GM12878 (cell line): ENCODE data around the gene ZMIZ1. TPM values are rescaled to one million over a fixed set of nuclear protein-coding genes. Genes with fewer than 3 reads are reported as not detected.

Experiments
- ATAC-seq: fragments of 200-7000 bp; cut with Tn5 transposase; 3 replicates; pipeline ENCODE4 v1.9.1; 2020; ENCODE audit warnings: mild to moderate bottlenecking, moderate library complexity
- BruUV-seq: library from RNA; stranded (reverse); fragments of 400-500 nt; replicated peaks from 2 replicates; lab custom pipeline; 2021; lab: Mats Ljungman, UMichigan
- CTCF ChIA-PET: fragments of 300-600 bp; sonication (Branson Sonifier 250); formaldehyde crosslinking; extraction: SDS; loops from one replicate; lab custom pipeline; 2021; ENCODE audit warnings: inconsistent platforms; lab: Yijun Ruan, JAX
- POLR2A ChIA-PET: fragments of 350-600 bp; formaldehyde crosslinking; extraction: SDS; loops from one replicate; lab custom pipeline; 2021; ENCODE audit warnings: inconsistent platforms; lab: Charles Lee
- RAD21 ChIA-PET: fragments of 300-600 bp; sonication (Branson Sonifier 250); formaldehyde crosslinking; loops from one replicate; lab custom pipeline; 2023; ENCODE audit warnings: antibody characterized with exemption; ENCODE audit not compliant: unreplicated experiment; lab: Charles Lee
- SMC1A ChIA-PET: fragments of 300-600 bp; sonication (Branson Sonifier 250); formaldehyde crosslinking; loops from one replicate; lab custom pipeline; 2023; ENCODE audit not compliant: unreplicated experiment, uncharacterized antibody; lab: Charles Lee
- DNase-seq: peaks from one replicate; pipeline ENCODE4 v3.0.0-alpha.2; 2011; ENCODE audit warnings: low read depth, low spot score
- FAIRE-seq: peaks from 3 replicates; lab custom pipeline; 2011; peaks lifted over from hg19 to GRCh38; lab: Jason Lieb, UNC
- H2AFZ ChIP-seq: 2 replicates; pipeline ENCODE4 v1.6.0; 2011; ENCODE audit warnings: low read depth, low read length, control low read depth; ENCODE audit not compliant: control insufficient read depth
- H3K27ac ChIP-seq: 2 replicates; pipeline ENCODE4 v1.5.1; 2011; ENCODE audit warnings: control low read depth; ENCODE audit not compliant: control insufficient read depth, insufficient read depth
- H3K27me3 ChIP-seq, 2 experiments: replicated peaks in 1 of 2; 2 replicates each; pipeline versions ENCODE4 v1.6.0 to v1.6.1; 2011; ENCODE audit warnings: low read length in 1 of 2; ENCODE audit not compliant: control insufficient read depth in 2 of 2, insufficient read depth in 2 of 2
- H3K36me3 ChIP-seq, 2 experiments: 2 replicates each; pipeline ENCODE4 v1.5.1; 2011; ENCODE audit warnings: low read length in 1 of 2; ENCODE audit not compliant: control insufficient read depth in 2 of 2, insufficient read depth in 2 of 2
- H3K4me1 ChIP-seq: 2 replicates; pipeline ENCODE4 v1.6.1; 2011; ENCODE audit warnings: mild to moderate bottlenecking, low read length, moderate library complexity, mixed read lengths; ENCODE audit not compliant: control insufficient read depth, insufficient read depth
- H3K4me2 ChIP-seq: 2 replicates; pipeline ENCODE4 v1.6.0; 2011; ENCODE audit warnings: control low read depth; ENCODE audit not compliant: control insufficient read depth, insufficient read depth
- H3K4me3 ChIP-seq: fragments of 200-600 bp; sonication (generic); 2 replicates; pipeline ENCODE4 v1.5.1; 2016
- H3K79me2 ChIP-seq: 2 replicates; pipeline ENCODE4 v1.6.0; 2011; ENCODE audit warnings: low read length; ENCODE audit not compliant: control insufficient read depth, insufficient read depth
- H3K9ac ChIP-seq: 2 replicates; pipeline ENCODE4 v1.8.0; 2011; ENCODE audit warnings: low read length, control low read depth, mixed read lengths; ENCODE audit not compliant: control insufficient read depth, insufficient read depth
- H3K9me3 ChIP-seq: replicated peaks from 3 replicates; pipeline ENCODE4 v1.5.1; 2011; ENCODE audit warnings: mild to moderate bottlenecking, low read length; ENCODE audit not compliant: control insufficient read depth, insufficient read depth
- H4K20me1 ChIP-seq: 2 replicates; pipeline ENCODE4 v1.6.0; 2011; ENCODE audit not compliant: control insufficient read depth, insufficient read depth
- GABPA ChIP-seq: IDR thresholded peaks from 2 replicates; pipeline ENCODE4 v1.6.1; 2014; ENCODE audit warnings: antibody characterized with exemption, low read depth, mild to moderate bottlenecking, inconsistent platforms
- KLF5 ChIP-seq: fragments of 450-650 bp; IDR thresholded peaks from 2 replicates; pipeline ENCODE4 v1.6.1; 2014; ENCODE audit warnings: mild to moderate bottlenecking; ENCODE audit not compliant: partially characterized antibody
- NR2C2 ChIP-seq: IDR thresholded peaks from 2 replicates; pipeline ENCODE4 v1.6.1; 2011; ENCODE audit warnings: borderline replicate concordance, low read depth; ENCODE audit not compliant: control insufficient read depth, insufficient read length
- POLR2AphosphoS5 ChIP-seq: IDR thresholded peaks from 2 replicates; pipeline ENCODE4 v1.6.1; 2011; ENCODE audit warnings: mild to moderate bottlenecking, low read length, inconsistent platforms
- SUZ12 ChIP-seq: fragments of 200-600 bp; sonication (generic); IDR thresholded peaks from one replicate; pipeline ENCODE4 v1.6.1; 2018; ENCODE audit warnings: antibody characterized with exemption, mild to moderate bottlenecking; ENCODE audit not compliant: unreplicated experiment
- WGBS: methylation state at CpG from one replicate; pipeline ENCODE4 v1.1.6; 2016; ENCODE audit warnings: low lambda C conversion rate; ENCODE audit not compliant: insufficient replicate concordance, insufficient coverage; ENCODE audit errors: missing lambda C conversion rate; 5-methylcytosine and 5-hydroxymethylcytosine counted together
- in situ Hi-C: fragments of 300-500 bp; cut with MboI; formaldehyde crosslinking; loops from 9 replicates; pipeline ENCODE4 v1.14.3; 2018; ENCODE audit warnings: mixed read lengths
- intact Hi-C: fragments of 100-400 bp; cut with micrococcal nuclease; formaldehyde crosslinking; loops from one replicate; pipeline ENCODE4 v1.14.2; 2022; ENCODE audit not compliant: unreplicated experiment
- polyA plus RNA-seq, 11 experiments: library from polyadenylated mRNA; depleted of rRNA in 4 of 11; unstranded in 6 of 11; stranded (reverse) in 5 of 11; fragments of >200 nt; fragmentation: Nextera tagmentation in 4 of 11; fragmentation: Illumina TruSeq in 1 of 11; extraction: Ambion mirVana in 4 of 11; extraction: Trizol in 1 of 11; gene quantifications; 1 replicate in 1 of 11; 2 replicates in 10 of 11; pipeline versions ENCODE4 v1.2.1 to v1.2.3, GENCODE V29; 2011 to 2016; ENCODE audit warnings: inconsistent platforms in 2 of 11, missing spikeins in 2 of 11, low read depth in 1 of 11
- total RNA-seq, 4 experiments: library from RNA; depleted of rRNA in 3 of 4; stranded (reverse); fragments of >200 nt in 3 of 4; fragmentation: Illumina TruSeq in 1 of 4; extraction: Trizol in 1 of 4; gene quantifications; 2 replicates each; pipeline versions ENCODE4 v1.2.1 to v1.2.3, GENCODE V29; 2013 to 2021
- TF ChIP-seq, protein P1 (sequence below): IDR thresholded peaks from 2 replicates; pipeline ENCODE4 v1.6.1; 2012; ENCODE audit warnings: mild to moderate bottlenecking, low read depth, low read length
- TF ChIP-seq, protein P2 (sequence below): fragments of 450-650 bp; IDR thresholded peaks from 2 replicates; pipeline ENCODE4 v1.6.1; 2018; ENCODE audit warnings: borderline replicate concordance, mild to moderate bottlenecking; ENCODE audit not compliant: partially characterized antibody
- TF ChIP-seq, protein P3 (sequence below): fragments of 450-650 bp; formaldehyde crosslinking; IDR thresholded peaks from 2 replicates; pipeline ENCODE4 v1.4.0; 2022; ENCODE audit warnings: mild to moderate bottlenecking, moderate library complexity
- TF ChIP-seq, protein P4 (sequence below): fragments of 450-650 bp; IDR thresholded peaks from 2 replicates; pipeline ENCODE4 v1.6.1; 2018; ENCODE audit warnings: mild to moderate bottlenecking, low read depth, moderate library complexity; ENCODE audit not compliant: partially characterized antibody

Gene ZMIZ1
- total and polyA plus RNA-seq, 10 of the 15 experiments (the other 5 are each of a cell fraction or from before 2014, with no cell fraction given), result 3.1 to 82.3 (median 14.9) TPM

DNA sequence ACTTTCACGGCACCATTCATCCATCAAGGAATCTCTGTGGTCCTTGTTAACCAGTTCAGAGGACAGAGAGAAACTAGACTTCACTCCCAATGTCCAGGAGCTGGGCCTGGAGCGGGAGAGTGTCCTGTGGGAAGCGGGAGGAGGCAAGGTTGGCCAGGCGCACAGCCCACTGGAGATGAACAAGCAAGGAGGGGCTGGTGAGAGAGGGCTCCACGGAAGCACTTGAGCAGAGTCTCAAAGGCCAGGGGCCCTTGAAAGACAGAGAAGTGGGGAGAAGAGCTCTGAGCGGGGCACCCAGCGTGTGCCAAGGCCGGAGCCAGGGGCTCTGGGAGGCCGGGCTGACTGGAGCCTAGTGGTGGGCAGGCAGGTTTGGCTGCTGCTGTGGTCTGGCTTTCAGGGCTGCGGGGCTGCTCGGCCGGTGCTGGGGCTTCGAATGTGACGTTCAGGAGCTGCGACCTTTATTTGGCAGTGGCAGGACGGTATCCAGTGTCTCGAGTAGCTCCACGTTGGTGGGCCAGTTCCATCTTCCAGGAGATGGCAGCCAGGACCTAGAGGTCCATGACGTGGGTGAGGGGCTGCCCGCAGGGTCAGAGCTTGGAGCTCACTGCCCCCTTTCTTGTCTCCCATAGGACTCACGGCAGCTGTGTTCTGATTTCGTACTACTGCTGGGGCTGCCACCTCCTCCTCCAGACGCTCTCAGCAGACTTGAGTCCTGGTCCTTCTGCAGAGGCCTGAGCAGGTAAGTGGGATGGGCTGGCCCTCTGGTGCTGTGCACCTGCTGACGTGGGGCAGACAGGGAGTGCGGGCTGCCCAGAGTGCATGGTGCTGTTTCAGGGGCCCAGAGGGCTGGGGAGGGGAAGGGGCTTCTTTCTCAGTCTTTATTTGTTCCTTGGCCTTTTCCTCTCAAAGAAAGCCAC lies 49.8 kb downstream of the ZMIZ1 start:
- ATAC-seq (no peak), FAIRE-seq (no peak), DNase-seq (no peak)
- intact Hi-C loops, result no loop called here
- SMC1A ChIA-PET, result interaction anchor here (0.6 kb wide), 1 partner anchor 547 kb away, joined by 3 read pairs; no protein-coding TSS in a partner anchor
- no peak overlapping the region for H3K9ac ChIP-seq
- no peak overlapping the region for H3K27ac ChIP-seq
- H3K27me3 ChIP-seq, result no peaks in the 10 kb centered on the region
- no TSS peak for BruUV-seq
- no peaks in the 10 kb centered on the region for H4K20me1 ChIP-seq
- in situ Hi-C loops, result no loop called here
- H3K79me2 ChIP-seq, result no peaks in the 10 kb centered on the region
- H3K4me2 ChIP-seq, result no peak overlapping the region
- CTCF ChIA-PET, result no interaction called here
- peaks cover 30% of the 10 kb centered on the region for H3K4me1 ChIP-seq
- no peak overlapping the region for H2AFZ ChIP-seq
- 54% methylated on average over 25 of the region's 25 CpGs for WGBS
- no peaks in the 10 kb centered on the region for H3K9me3 ChIP-seq
- RAD21 ChIA-PET, result no interaction called here
- no peaks in the 10 kb centered on the region for H3K36me3 ChIP-seq
- no peak overlapping the region for H3K4me3 ChIP-seq
- POLR2A ChIA-PET, result no interaction called here
- TF ChIP-seq, protein P1, sequence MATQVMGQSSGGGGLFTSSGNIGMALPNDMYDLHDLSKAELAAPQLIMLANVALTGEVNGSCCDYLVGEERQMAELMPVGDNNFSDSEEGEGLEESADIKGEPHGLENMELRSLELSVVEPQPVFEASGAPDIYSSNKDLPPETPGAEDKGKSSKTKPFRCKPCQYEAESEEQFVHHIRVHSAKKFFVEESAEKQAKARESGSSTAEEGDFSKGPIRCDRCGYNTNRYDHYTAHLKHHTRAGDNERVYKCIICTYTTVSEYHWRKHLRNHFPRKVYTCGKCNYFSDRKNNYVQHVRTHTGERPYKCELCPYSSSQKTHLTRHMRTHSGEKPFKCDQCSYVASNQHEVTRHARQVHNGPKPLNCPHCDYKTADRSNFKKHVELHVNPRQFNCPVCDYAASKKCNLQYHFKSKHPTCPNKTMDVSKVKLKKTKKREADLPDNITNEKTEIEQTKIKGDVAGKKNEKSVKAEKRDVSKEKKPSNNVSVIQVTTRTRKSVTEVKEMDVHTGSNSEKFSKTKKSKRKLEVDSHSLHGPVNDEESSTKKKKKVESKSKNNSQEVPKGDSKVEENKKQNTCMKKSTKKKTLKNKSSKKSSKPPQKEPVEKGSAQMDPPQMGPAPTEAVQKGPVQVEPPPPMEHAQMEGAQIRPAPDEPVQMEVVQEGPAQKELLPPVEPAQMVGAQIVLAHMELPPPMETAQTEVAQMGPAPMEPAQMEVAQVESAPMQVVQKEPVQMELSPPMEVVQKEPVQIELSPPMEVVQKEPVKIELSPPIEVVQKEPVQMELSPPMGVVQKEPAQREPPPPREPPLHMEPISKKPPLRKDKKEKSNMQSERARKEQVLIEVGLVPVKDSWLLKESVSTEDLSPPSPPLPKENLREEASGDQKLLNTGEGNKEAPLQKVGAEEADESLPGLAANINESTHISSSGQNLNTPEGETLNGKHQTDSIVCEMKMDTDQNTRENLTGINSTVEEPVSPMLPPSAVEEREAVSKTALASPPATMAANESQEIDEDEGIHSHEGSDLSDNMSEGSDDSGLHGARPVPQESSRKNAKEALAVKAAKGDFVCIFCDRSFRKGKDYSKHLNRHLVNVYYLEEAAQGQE, result no peak
- TF ChIP-seq SUZ12 (no peak), KLF5 (no peak), POLR2AphosphoS5 (no peak), NR2C2 (no peak), GABPA (no peak)
- TF ChIP-seq, protein P2, sequence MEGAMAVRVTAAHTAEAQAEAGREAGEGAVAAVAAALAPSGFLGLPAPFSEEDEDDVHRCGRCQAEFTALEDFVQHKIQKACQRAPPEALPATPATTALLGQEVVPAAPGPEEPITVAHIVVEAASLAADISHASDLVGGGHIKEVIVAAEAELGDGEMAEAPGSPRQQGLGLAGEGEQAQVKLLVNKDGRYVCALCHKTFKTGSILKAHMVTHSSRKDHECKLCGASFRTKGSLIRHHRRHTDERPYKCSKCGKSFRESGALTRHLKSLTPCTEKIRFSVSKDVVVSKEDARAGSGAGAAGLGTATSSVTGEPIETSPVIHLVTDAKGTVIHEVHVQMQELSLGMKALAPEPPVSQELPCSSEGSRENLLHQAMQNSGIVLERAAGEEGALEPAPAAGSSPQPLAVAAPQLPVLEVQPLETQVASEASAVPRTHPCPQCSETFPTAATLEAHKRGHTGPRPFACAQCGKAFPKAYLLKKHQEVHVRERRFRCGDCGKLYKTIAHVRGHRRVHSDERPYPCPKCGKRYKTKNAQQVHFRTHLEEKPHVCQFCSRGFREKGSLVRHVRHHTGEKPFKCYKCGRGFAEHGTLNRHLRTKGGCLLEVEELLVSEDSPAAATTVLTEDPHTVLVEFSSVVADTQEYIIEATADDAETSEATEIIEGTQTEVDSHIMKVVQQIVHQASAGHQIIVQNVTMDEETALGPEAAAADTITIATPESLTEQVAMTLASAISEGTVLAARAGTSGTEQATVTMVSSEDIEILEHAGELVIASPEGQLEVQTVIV, result no peak
- TF ChIP-seq, protein P3, sequence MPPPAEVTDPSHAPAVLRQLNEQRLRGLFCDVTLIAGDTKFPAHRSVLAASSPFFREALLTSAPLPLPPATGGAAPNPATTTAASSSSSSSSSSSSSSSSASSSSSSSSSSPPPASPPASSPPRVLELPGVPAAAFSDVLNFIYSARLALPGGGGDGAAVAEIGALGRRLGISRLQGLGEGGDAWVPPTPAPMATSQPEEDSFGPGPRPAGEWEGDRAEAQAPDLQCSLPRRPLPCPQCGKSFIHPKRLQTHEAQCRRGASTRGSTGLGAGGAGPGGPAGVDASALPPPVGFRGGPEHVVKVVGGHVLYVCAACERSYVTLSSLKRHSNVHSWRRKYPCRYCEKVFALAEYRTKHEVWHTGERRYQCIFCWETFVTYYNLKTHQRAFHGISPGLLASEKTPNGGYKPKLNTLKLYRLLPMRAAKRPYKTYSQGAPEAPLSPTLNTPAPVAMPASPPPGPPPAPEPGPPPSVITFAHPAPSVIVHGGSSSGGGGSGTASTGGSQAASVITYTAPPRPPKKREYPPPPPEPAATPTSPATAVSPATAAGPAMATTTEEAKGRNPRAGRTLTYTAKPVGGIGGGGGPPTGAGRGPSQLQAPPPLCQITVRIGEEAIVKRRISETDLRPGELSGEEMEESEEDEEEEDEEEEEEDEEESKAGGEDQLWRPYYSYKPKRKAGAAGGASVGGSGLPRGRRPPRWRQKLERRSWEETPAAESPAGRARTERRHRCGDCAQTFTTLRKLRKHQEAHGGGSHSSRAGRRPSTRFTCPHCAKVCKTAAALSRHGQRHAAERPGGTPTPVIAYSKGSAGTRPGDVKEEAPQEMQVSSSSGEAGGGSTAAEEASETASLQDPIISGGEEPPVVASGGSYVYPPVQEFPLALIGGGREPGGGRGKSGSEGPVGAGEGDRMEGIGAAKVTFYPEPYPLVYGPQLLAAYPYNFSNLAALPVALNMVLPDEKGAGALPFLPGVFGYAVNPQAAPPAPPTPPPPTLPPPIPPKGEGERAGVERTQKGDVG, result no peak
- TF ChIP-seq, protein P4, sequence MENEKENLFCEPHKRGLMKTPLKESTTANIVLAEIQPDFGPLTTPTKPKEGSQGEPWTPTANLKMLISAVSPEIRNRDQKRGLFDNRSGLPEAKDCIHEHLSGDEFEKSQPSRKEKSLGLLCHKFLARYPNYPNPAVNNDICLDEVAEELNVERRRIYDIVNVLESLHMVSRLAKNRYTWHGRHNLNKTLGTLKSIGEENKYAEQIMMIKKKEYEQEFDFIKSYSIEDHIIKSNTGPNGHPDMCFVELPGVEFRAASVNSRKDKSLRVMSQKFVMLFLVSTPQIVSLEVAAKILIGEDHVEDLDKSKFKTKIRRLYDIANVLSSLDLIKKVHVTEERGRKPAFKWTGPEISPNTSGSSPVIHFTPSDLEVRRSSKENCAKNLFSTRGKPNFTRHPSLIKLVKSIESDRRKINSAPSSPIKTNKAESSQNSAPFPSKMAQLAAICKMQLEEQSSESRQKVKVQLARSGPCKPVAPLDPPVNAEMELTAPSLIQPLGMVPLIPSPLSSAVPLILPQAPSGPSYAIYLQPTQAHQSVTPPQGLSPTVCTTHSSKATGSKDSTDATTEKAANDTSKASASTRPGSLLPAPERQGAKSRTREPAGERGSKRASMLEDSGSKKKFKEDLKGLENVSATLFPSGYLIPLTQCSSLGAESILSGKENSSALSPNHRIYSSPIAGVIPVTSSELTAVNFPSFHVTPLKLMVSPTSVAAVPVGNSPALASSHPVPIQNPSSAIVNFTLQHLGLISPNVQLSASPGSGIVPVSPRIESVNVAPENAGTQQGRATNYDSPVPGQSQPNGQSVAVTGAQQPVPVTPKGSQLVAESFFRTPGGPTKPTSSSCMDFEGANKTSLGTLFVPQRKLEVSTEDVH, result no peak
